Esophagus muscularis mucosa (tissue), 4 donors: ENCODE measurements around the gene CRYBG2.

ENCODE experiments used
- EP300 ChIP-seq: sonication (generic); formaldehyde crosslinking; IDR thresholded peaks from one replicate; pipeline ENCODE4 v1.6.1; 2017; ENCODE audit warnings: antibody characterized with exemption
- POLR2A ChIP-seq: fragments of 450-650 bp; IDR thresholded peaks from one replicate; pipeline ENCODE4 v1.6.1; 2017; ENCODE audit warnings: antibody characterized with exemption, moderate library complexity, mild to moderate bottlenecking, low read depth
- POLR2AphosphoS5 ChIP-seq, 2 donors: sonication (generic); formaldehyde crosslinking; IDR thresholded peaks; one replicate each; pipeline ENCODE4 v1.6.1; 2017; ENCODE audit warnings: antibody characterized with exemption in 2 of 2
- TF ChIP-seq, protein P1 (sequence below), 3 experiments: fragments of 200-600 bp in 2 of 3; fragments of 450-650 bp in 1 of 3; sonication (generic) in 2 of 3; IDR thresholded peaks; one replicate each; pipeline ENCODE4 v1.5.1; 2017 to 2019; ENCODE audit warnings: antibody characterized with exemption in 3 of 3, mild to moderate bottlenecking in 2 of 3, moderate library complexity in 1 of 3

DNA sequence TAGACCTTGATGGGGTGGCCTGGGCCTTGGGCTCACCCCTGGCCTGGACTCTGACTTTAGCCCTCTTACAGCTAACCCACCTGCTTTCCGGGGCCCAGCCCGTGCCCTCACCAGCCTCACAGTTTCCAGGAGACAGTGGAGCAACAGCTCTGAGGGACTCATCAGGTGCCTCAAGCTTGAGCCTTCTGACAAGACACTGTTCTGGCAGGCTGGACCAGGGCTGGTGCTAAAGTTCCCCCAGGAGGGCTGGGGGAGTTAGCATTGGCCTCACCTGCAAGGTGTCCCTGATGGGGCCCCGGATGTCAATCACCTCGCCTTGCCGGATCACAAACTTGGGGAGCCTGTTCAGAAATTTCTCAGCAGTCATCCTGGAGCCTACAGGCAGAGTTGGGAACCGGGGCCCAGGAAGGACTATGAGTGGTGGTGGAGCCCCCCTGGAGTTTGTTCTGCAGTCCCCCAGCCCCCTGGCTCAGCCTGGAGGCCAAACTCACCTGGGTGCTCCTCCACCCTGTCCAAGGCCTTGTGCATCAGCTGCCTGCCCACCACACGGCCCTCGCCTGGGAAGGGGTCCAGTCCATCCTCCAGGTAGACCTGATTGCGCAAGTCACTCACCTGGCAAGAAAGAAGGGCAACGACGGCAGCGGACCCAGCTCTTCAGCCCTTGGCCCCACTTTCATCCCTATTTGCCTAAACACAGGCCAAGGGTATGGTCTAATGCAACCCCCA is 69.9 kb downstream of the CRYBG2 start:
- no peak for TF ChIP-seq POLR2AphosphoS5 (IDR thresholded peaks at IDR 0.05)
- TF ChIP-seq, protein P1, sequence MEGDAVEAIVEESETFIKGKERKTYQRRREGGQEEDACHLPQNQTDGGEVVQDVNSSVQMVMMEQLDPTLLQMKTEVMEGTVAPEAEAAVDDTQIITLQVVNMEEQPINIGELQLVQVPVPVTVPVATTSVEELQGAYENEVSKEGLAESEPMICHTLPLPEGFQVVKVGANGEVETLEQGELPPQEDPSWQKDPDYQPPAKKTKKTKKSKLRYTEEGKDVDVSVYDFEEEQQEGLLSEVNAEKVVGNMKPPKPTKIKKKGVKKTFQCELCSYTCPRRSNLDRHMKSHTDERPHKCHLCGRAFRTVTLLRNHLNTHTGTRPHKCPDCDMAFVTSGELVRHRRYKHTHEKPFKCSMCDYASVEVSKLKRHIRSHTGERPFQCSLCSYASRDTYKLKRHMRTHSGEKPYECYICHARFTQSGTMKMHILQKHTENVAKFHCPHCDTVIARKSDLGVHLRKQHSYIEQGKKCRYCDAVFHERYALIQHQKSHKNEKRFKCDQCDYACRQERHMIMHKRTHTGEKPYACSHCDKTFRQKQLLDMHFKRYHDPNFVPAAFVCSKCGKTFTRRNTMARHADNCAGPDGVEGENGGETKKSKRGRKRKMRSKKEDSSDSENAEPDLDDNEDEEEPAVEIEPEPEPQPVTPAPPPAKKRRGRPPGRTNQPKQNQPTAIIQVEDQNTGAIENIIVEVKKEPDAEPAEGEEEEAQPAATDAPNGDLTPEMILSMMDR (IDR thresholded peaks at IDR 0.05), result no peak
- no peak for TF ChIP-seq EP300
- no peak for TF ChIP-seq POLR2A
